Activated CD4-positive, alpha-beta T cell treated with anti-CD3 and anti-CD28 coated beads, Interleukin-10, Interleukin-2, amounts not matched to agents 100 ng/mL and 50 ng/mL, durations not matched to agents 16 hours and 8 hours (primary cell): Measurements from ENCODE around the gene OR2AG2.
A peak's percentile ranks its signal among the peaks of the same experiment; 100 is the strongest.
"Not testable (repeated sequence)": the region's sequence is repeated elsewhere in the genome, so short reads cannot be mapped to it uniquely, and the experiment has no call there.

Experiments used
- DNase-seq: peaks from one replicate; pipeline ENCODE4 v3.0.0-alpha.2; 2020

Gene OR2AG2

DNA sequence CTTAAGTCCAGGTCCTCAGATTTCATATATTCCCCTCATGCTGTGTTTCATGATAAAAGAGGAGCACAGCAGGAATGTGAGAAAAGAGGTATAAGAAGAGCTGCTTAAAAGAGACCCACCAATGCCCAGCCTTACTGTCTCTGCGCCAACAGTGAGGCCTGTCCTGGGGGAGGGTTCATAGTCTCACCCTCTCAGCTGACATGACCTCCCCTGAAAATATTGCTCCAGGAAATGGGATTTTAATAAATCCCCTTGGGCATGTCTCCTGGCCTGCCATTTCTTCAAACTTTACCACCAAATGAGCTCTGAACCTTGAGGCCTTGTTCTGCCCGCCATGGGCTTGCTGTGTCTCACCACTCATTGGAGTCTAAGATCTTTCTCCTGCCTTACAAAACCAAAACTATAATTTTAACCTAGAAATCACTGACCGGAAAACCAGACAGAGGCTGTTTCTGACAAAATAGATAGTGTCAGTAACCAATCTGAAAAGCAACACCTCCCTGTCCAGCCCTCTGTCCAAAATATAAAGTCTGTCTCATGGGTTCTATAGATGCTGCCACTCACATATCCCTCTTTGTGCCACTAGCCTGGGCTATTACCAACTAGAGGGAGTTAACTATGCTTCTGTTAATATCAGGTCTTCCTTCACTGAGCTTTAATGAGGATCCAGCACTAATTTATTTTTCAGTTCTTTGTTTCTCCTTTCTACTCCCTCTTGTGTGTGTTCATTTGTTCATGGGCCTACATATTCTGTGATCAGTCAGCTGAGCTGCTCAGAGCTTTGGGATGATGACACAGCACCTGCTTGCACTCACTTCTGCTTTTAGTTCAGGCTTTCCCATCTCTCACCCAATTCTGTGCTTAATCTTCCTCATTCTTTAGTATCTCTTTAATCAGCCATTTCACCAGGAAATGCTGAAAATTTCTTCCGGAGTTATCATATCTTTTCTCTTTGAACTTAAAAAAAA is at the start of gene OR2AG2:
OR2AG2 (minus strand) TSS at position 51 of the 968 bp plus-strand sequence. CDS start 3,019 bp downstream, outside the sequence.
- DNase-seq = no peak

GRCh38 chr11:6818967-6819366 is 47.2 kb upstream of the OR2AG2 start:
- no peak for DNase-seq

DNA sequence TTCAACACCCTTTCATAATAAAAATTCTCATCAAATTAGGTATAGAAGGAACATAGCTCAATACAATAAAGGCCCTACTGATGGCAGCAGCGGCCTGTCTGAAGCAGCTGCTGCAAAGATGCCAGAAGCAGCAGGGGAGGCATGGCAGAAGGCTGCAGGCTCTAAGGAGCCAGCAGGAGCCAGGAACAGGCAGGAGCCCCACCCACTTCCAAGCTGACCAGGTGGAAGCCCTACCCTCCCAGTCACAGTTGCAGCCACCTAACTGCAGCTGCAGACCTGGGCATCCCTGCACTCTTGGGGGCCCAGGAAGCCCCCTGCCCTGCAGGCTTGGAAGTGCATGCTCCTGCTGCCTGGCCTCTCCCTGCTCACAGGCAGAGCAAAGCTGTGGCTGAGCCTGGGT is 45.9 kb upstream of the OR2AG2 start:
- no peak for DNase-seq

GRCh38 chr11:6813656-6814055 is 41.9 kb upstream of the OR2AG2 start:
- DNase-seq = no peak

DNA sequence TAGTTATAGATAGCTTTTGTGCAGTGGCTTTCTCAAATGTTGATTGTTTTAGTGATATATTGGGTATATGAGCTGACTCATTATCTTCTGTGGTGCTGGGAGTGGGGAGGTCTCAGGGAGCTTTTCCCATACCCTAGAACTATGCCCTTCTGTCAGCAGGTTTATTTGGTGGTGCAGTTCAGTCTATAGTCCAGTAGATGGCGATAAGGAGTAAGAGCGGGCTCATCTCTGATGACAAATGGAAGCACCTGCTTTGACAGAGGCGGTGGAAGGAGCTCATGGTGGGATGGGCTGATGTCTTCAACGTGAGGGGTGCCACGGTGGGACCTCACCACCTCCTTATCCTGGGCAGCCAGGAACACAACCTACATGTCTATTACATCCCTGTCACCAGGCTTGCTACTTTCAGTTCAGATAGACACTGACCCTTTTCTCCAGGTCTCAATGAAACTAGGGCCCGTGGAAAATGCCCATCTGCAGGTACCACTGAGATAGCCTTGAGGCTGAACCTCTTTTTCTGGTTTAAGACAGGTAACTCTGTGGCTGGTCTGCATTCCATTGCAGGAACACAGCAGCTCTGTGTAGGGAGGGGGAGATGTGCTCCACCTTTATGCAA is 40.7 kb upstream of the OR2AG2 start:
- DNase-seq = peak; percentile 63

GRCh38 chr11:6801075-6801474 is 29.3 kb upstream of the OR2AG2 start:
- DNase-seq = not testable (repeated sequence)

GRCh38 chr11:6799402-6799801 is 27.6 kb upstream of the OR2AG2 start, which contains the start of gene OR6A2:
Gene OR6A2, minus strand, starts transcription at chr11:6799689. Its CDS starts 3,981 bp downstream, at chr11:6795708.
- no peak for DNase-seq

DNA sequence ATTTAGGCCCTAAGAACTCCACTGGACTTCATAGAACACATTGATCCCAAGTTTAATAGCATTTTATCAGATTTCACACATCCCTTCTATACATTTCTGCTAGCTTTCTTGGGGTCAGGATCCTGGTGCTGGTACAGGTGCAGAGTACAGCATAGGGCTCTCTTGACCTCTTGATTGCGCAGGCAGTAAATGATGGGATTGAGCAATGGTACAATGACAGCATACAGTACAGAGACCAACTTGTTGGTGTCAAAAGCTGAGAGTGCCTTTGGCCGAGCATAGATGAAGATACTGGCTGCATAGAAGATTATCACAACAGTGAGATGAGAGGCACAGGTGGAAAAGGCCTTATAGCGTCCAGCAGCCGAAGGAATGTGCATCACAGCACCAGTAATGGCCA is 22.9 kb upstream of the OR2AG2 start:
- no peak for DNase-seq

DNA sequence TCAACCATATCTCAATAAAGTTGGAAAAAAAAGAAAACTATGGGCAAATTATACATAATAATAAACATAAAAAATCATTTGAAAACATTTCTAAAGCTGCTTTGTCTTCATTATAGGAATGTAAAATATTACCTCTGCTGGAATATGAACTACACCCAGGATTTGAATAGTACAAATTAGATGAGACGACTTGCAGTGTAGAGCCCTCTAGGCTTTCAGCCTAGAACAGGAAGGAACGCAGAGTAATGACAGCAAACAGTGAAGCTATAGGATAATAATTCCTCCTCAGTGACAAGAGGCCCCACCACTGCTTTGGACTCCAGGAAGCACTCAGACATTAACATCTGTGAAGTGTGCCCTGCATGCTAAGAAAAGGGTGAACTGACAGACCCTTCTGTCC is 18.8 kb upstream of the OR2AG2 start:
- DNase-seq = no peak

GRCh38 chr11:6782720-6783119 is 10.9 kb upstream of the OR2AG2 start, which contains the start of gene OR2AG1:
Gene OR2AG1, plus strand, starts transcription at chr11:6783020. Its CDS starts 2,018 bp downstream, at chr11:6785038.
- no peak for DNase-seq

- DNase-seq = no peak
These were observed 9.1 kb upstream of the OR2AG2 start for GRCh38 chr11:6780829-6781228.

DNA sequence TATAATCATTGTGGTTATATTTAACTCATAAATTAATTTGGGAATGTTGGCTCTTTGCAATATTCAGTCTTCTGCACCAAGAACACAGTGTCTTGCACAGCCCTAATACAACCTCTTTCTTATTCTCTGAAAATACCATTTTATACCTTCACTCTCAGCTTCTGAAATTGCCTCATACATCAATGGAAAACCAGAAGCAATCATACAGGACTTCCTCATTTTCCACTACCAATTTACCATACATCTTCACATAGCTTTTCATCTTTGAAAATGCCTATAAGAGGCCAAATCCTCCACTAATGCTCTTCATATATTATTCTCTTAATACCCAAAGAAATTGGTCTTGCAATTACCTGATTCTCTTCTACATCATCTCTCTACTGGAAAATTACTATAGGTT is 6.7 kb upstream of the OR2AG2 start:
- no peak for DNase-seq

DNA sequence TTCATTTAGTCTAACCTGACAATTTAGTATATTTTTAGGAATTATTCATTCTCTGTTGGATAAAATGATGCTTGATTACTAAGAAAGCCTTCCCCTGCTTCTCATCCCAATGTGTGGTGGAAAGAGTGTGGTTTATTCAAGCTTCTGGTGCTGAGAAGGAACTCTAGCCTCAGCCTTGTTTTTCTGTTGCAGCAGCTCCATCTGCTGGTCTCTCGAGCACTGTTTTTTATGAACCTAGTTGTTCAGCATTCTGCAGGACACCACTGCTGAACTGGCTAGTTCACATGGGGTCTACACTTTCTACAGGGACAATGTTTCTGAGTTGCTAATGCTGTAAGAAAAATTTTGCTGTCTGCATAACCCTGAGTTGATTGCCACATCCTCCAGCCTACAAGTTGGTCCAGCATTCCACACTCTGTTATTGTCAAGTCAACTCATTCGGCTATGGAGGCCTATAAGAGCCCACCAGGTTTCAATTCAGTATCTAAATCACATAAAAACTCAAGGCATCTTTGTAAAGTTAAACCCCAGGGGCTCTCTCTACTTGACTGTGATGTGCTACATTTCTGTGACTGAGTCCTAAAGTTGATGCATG is 14.3 kb downstream of the OR2AG2 start:
- peak; percentile 65 for DNase-seq

- DNase-seq = no peak
These were observed 15.8 kb downstream of the OR2AG2 start for GRCh38 chr11:6755953-6756347.

DNA sequence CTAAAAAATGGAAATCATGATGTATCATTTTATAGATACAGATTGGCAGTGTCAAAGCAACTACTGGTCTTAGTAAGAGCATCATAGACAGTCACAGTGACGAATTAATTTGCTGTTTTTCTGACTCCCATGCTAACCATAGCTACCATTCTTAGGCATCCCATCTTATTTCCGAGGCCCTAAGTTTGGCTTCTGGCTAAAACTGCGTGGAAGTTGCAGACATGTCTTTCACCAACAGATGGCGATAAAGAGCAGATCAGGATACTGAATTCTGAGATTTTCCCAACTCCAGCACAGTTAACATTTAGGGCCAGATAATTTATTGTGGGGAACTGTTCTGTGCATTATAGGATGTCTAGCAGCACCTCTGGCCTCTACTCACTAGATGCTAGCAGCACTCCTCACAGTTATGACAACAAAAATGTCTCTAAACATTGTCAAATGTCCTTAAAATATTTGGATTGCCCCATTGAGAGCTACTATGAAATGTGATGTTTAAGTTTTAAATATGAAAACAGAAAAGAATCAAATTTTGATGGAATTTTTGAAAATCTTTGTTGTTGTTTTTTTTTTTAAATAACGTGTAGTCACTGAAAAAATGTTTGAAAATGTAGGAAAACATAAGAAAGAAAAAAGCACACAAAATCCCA is 16.3 kb downstream of the OR2AG2 start:
- peak; percentile 49 for DNase-seq

DNA sequence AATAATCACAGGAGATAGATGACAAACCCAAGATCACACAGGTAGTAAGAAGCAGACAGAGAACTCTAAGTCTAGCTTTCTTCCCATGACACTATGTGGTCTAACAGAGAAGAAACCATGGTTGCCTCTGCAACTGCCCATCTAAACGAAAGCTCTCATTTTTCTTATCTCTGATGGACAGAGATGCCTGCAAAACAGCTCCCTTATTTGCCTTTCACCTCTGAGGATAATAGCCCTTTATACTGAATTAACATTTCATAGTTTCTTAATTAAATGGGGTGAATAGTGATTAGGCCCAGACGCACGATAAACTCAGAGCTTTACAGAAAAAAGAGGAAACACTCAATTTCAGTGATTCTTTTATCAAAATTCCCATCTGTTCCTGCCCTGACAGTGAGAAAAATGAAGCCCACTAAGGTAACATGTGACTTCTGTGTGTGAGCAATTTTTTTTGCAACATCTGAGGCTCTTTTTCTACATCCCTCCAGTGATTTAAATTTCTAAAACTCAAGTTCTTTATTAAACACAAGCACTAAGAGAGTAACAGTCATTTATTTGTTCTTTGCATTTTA is 24.6 kb downstream of the OR2AG2 start:
- DNase-seq = no peak

DNA sequence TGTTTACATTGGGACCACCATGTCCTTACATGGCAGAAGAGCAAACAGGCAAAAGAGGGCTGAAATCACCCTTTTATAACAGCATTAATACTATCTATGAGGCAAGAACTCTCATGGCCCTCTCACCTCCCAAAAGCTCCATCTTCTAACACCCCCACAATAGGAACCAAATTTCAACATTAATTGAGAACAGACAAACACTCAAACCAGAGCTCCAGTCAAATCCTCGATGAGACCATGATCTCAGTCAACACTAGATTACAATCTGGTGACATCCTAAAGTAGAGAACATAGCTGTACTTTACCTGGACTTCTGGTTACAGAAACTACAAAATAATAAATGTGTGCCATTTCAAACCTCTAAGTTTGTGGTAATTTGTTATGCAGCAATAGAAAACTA is 25.1 kb downstream of the OR2AG2 start:
- DNase-seq = no peak

- peak; percentile 77 for DNase-seq
These were observed 25.6 kb downstream of the OR2AG2 start for GRCh38 chr11:6746086-6746618.

- DNase-seq = peak; percentile 67
These were observed 26.2 kb downstream of the OR2AG2 start for GRCh38 chr11:6745465-6746015.

DNA sequence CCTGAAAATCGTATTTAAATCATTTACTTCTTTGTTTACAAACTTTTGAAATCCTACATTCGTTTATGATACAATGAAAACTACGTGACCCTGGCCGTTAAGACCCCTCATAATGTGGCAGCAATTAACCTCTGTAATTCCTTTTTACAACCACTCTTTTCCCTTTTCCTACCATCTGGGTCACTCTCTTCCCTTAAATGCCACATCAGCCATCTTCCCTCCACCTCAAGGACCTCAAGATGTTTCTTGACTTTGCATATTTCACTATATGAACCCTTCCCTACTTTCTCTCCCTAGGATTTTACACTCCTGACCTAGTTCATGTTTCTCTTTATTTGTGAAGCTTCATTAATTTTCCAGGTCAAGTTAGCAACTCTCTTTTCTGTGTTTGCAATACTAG is 26.8 kb downstream of the OR2AG2 start:
- no peak for DNase-seq

DNA sequence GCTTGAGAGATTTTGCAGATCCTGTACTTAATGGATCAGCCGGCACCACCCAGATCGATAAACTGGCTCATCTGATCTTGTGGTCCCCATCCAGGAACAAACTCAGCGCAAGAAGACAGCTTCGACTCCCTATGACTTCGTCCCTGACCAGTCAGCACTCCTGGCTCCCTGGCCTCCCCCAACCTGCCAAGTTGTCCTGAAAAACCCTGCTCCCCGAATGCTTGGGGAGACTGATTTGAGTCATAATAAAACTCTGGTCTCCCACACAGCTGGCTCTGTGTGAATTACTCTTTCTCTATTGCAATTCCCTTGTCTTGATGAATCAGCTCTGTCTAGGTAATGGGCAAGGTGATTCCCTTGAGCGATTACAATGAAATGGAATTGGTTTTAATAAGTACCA is 29.5 kb downstream of the OR2AG2 start:
- DNase-seq = peak; percentile 47

GRCh38 chr11:6738590-6738989 is 33.2 kb downstream of the OR2AG2 start:
- DNase-seq = no peak
